ENCODE results near the gene WDFY3. TPM values are rescaled to one million over a fixed set of nuclear protein-coding genes. Genes with fewer than 3 reads are reported as not detected.

WDFY3 gene
- total and polyA plus RNA-seq, 3 donors from 2014 or later = 31.7 to 168 (median 126) TPM

DNA sequence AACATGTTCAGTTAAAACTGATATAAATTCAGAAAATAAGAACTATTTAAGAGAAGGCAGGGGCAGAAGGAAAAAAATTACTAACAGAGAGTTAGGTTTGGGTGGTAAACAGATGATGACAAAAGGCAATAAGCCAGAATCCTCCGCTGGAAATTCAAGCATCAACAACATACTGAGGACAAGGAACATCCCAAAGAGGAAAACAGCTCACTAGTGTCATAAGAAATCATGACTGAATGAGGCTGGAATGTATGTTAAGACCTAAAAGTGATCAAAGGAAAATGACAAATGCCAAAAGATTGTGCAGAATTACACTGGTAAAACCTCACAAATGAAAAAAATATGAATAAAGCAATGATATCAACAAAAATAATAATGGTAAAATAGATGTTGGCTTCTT lies 88.4 kb downstream of the WDFY3 start:
- intact Hi-C loops (cut with DNase I; ENCODE audit: low total_unique reads) = no loop called here
- 92 to 93% methylated on average over 1 of the region's 1 CpG for WGBS, 2 donors
- TF ChIP-seq, protein P1, sequence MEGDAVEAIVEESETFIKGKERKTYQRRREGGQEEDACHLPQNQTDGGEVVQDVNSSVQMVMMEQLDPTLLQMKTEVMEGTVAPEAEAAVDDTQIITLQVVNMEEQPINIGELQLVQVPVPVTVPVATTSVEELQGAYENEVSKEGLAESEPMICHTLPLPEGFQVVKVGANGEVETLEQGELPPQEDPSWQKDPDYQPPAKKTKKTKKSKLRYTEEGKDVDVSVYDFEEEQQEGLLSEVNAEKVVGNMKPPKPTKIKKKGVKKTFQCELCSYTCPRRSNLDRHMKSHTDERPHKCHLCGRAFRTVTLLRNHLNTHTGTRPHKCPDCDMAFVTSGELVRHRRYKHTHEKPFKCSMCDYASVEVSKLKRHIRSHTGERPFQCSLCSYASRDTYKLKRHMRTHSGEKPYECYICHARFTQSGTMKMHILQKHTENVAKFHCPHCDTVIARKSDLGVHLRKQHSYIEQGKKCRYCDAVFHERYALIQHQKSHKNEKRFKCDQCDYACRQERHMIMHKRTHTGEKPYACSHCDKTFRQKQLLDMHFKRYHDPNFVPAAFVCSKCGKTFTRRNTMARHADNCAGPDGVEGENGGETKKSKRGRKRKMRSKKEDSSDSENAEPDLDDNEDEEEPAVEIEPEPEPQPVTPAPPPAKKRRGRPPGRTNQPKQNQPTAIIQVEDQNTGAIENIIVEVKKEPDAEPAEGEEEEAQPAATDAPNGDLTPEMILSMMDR (IDR thresholded peaks at IDR 0.05) = no peak
- TF ChIP-seq POLR2A (IDR thresholded peaks at IDR 0.05) = no peak
- no peaks in the 10 kb centered on the region for H3K9me3 ChIP-seq
- no peak overlapping the region for H3K4me3 ChIP-seq
- H3K27me3 ChIP-seq = no peaks in the 10 kb centered on the region
- DNase-seq = no peak
- no peak overlapping the region for H3K27ac ChIP-seq
- no peaks in the 10 kb centered on the region for H3K4me1 ChIP-seq
- H3K36me3 ChIP-seq (ENCODE audit: low read depth, missing control alignments) = no peaks in the 10 kb centered on the region

DNA sequence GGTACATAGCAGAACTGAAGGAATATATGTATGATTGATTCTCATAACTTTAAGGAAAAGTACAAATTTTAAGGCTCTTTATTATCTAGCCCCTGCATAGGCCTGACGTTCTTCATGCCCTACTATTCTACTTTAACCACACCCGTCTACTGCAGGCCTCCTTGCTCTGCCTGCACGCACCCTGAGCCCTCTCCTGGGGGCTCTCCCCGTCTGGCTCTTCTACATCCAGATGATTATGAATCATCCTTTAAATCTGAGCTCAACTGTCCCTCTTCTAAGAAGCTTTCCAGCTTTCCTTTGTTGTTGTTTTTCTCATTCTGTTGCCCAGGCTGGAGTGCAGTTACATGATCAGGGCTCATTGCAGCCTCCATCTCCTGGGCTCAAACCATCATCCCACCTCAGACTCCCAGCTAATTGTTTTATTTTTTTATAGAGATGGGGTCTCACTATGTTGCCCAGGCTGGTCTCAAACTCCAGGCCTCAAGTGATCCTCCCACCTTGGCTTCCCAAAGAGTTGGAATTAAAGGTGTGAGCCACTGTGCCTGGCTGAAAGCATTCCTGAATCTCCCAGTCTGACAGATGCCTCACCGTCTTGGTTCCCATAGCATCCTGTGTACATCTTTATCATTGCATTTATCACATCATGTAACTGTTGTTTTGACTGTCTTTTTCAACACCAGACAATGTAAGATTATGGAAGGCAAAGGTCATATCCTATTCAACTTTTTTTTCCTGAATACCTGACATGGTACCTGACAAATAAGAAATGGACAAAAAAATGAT lies 89.2 kb downstream of the WDFY3 start:
- no peaks in the 10 kb centered on the region for H3K4me1 ChIP-seq
- TF ChIP-seq, protein P1 (IDR thresholded peaks at IDR 0.05) = no peak
- TF ChIP-seq POLR2A (IDR thresholded peaks at IDR 0.05) = no peak
- 83 to 91% methylated on average over 5 of the region's 5 CpGs for WGBS, 2 donors
- H3K27me3 ChIP-seq = no peaks in the 10 kb centered on the region
- H3K36me3 ChIP-seq (ENCODE audit: low read depth, missing control alignments) = no peaks in the 10 kb centered on the region
- DNase-seq = no peak
- H3K4me3 ChIP-seq = no peak overlapping the region
- intact Hi-C loops (cut with DNase I; ENCODE audit: low total_unique reads) = no loop called here
- no peak overlapping the region for H3K27ac ChIP-seq
- H3K9me3 ChIP-seq = no peaks in the 10 kb centered on the region

DNA sequence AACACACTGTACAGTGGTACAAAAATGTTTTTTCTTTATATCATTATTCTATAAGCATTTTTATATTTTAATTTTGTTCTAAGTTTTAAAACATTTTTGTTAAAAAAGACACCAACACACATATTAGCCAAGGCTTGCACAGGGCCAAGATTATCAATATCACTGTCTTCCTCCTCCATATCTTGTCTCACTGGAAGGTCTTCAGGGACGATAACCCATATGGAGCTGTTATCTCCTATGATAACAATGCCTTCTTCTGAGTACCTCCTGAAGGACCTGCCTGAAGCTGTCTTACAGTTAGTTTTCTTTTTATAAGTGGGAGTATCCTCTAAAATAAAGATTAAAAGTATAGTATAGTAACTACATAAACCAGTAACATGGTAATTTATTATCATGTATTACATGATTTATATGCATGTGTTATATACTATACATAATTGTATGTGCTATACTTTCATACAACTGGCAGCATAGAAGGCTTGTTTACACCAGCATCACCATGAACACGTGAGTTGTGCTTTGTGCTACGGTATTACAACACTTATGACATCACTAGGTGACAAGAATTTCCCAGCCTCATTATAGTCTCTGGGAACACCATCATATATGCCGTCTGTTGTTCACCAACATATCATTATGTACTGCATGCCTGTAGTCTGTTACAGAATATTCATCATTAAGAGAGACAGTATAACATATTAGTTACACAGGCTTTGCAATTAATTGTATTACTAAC lies 90.7 kb downstream of the WDFY3 start:
- intact Hi-C loops (cut with DNase I; ENCODE audit: low total_unique reads) = no loop called here
- Histone ChIP-seq H3K9me3 (no peaks in the 10 kb centered on the region), H3K27ac (no peak overlapping the region), H3K27me3 (no peaks in the 10 kb centered on the region), H3K4me1 (no peaks in the 10 kb centered on the region), H3K36me3 (ENCODE audit: low read depth, missing control alignments) (no peaks in the 10 kb centered on the region), H3K4me3 (no peak overlapping the region)
- no peak for TF ChIP-seq POLR2A (IDR thresholded peaks at IDR 0.05)
- TF ChIP-seq, protein P1 (IDR thresholded peaks at IDR 0.05) = no peak
- no peak for DNase-seq
- WGBS, 2 donors = 80 to 86% methylated on average over 4 of the region's 4 CpGs

DNA sequence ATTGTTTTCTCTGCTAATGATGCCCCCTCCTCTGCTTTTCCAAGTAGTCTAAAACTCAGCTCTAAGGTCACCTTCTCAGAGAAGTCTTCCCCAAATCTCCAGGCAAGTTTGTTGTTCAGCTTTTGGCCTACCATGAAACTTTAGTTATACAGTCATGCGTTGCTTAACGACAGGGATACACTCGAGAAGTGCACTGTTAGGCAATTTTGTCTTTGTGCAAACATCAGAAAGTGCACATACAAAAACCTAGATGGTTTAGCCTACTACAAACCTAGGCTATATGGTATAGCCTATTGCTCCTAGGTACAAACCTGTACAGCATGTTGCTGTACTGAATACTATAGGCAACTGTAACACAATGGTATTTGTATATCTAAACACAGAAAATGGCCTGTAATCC lies 91.9 kb downstream of the WDFY3 start:
- no peaks in the 10 kb centered on the region for H3K36me3 ChIP-seq (ENCODE audit: low read depth, missing control alignments)
- no peaks in the 10 kb centered on the region for H3K27me3 ChIP-seq
- H3K4me1 ChIP-seq = no peaks in the 10 kb centered on the region
- no peak overlapping the region for H3K4me3 ChIP-seq
- 97 to 99% methylated on average over 3 of the region's 3 CpGs for WGBS, 2 donors
- no peaks in the 10 kb centered on the region for H3K9me3 ChIP-seq
- TF ChIP-seq, protein P1 (IDR thresholded peaks at IDR 0.05) = no peak
- no peak for TF ChIP-seq POLR2A (IDR thresholded peaks at IDR 0.05)
- no peak for DNase-seq
- H3K27ac ChIP-seq = no peak overlapping the region
- intact Hi-C loops (cut with DNase I; ENCODE audit: low total_unique reads) = no loop called here

Measured in testis (tissue), 3 donors.